Tibial nerve (tissue), 4 donors: Measurements from ENCODE around the gene UBASH3B. TPM values are rescaled to one million over a fixed set of nuclear protein-coding genes. Genes with fewer than 3 reads are reported as not detected.

Experiments used
- DNase-seq, 2 donors: peaks; one replicate each; pipeline ENCODE4 v3.0.0-alpha.2; 2019; ENCODE audit warnings: low spot score in 2 of 2
- H3K27ac ChIP-seq, 4 donors: fragments of 200-600 bp; sonication (generic) in 3 of 4; one replicate each; pipeline ENCODE4 v1.5.1; 2017 to 2019; ENCODE audit warnings: mild to moderate bottlenecking in 1 of 4
- H3K27me3 ChIP-seq, 2 donors: fragments of 200-600 bp; sonication (generic) in 1 of 2; one replicate each; pipeline versions ENCODE4 v1.5.1 to v1.6.0; 2017 to 2019
- H3K36me3 ChIP-seq, 3 donors: fragments of 200-600 bp; sonication (generic); one replicate each; pipeline ENCODE4 v1.5.1; 2018 to 2019
- H3K4me1 ChIP-seq, 4 donors: fragments of 200-600 bp; sonication (generic) in 3 of 4; one replicate each; pipeline ENCODE4 v1.5.1; 2017 to 2019
- H3K4me3 ChIP-seq, 4 donors: fragments of 200-600 bp; sonication (generic) in 3 of 4; one replicate each; pipeline ENCODE4 v1.5.1; 2017 to 2019; ENCODE audit warnings: mild to moderate bottlenecking in 1 of 4, moderate library complexity in 1 of 4
- H3K9me3 ChIP-seq, 4 donors: fragments of 200-600 bp; sonication (generic) in 3 of 4; one replicate each; pipeline ENCODE4 v1.5.1; 2017 to 2019
- CTCF ChIP-seq, 5 experiments: fragments of 200-600 bp in 3 of 5; fragments of 450-650 bp in 2 of 5; sonication (generic) in 3 of 5; IDR thresholded peaks; one replicate each; pipeline ENCODE4 v1.5.1; 2016 to 2019; ENCODE audit warnings: antibody characterized with exemption in 5 of 5, mild to moderate bottlenecking in 3 of 5, moderate library complexity in 2 of 5
- EP300 ChIP-seq, 2 donors: sonication (generic); formaldehyde crosslinking; IDR thresholded peaks; one replicate each; pipeline ENCODE4 v1.6.1; 2017; ENCODE audit warnings: antibody characterized with exemption in 2 of 2, mild to moderate bottlenecking in 1 of 2
- POLR2A ChIP-seq, 2 donors: fragments of 450-650 bp; IDR thresholded peaks; one replicate each; pipeline ENCODE4 v1.6.1; 2017; ENCODE audit warnings: antibody characterized with exemption in 2 of 2, mild to moderate bottlenecking in 2 of 2, moderate library complexity in 2 of 2
- WGBS, 2 donors: methylation state at CpG; one replicate each; pipeline ENCODE4 v1.1.5; 2018; 5-methylcytosine and 5-hydroxymethylcytosine counted together
- total RNA-seq, 4 donors: library from RNA; depleted of rRNA; stranded (reverse); fragments of >200 nt; gene quantifications; one replicate each; pipeline ENCODE4 v1.1.0, GENCODE V29; 2016

The UBASH3B gene
- total RNA-seq, 4 donors from 2014 or later: 0.66 to 5.1 (median 1.8) TPM

- WGBS, 2 donors: 74 to 86% methylated on average over 6 of the region's 6 CpGs
- TF ChIP-seq CTCF (IDR thresholded peaks at IDR 0.05) (no peak), EP300 (IDR thresholded peaks at IDR 0.05) (no peak), POLR2A (IDR thresholded peaks at IDR 0.05) (no peak)
- no peak overlapping the region for H3K27ac ChIP-seq
- peaks cover 0 to 5% (median 0%) of the 10 kb centered on the region in 4 donors for H3K4me1 ChIP-seq
- H3K9me3 ChIP-seq: peaks cover 0 to 6% (median 0%) of the 10 kb centered on the region in 4 donors
- DNase-seq: no peak
- H3K27me3 ChIP-seq: no peaks in the 10 kb centered on the region
- no peak overlapping the region for H3K4me3 ChIP-seq
- no peaks in the 10 kb centered on the region for H3K36me3 ChIP-seq
Measured at GRCh38 chr11:122668562-122669090, 13.1 kb downstream of the UBASH3B start.

- DNase-seq: no peak
- no peaks in the 10 kb centered on the region for H3K36me3 ChIP-seq
- H3K9me3 ChIP-seq: peaks cover 0 to 6% (median 0%) of the 10 kb centered on the region in 4 donors
- TF ChIP-seq CTCF (IDR thresholded peaks at IDR 0.05) (no peak), POLR2A (IDR thresholded peaks at IDR 0.05) (no peak), EP300 (IDR thresholded peaks at IDR 0.05) (no peak)
- no peaks in the 10 kb centered on the region for H3K27me3 ChIP-seq
- WGBS, 2 donors: 100% methylated on average over 1 of the region's 1 CpG
- no peak overlapping the region for H3K4me3 ChIP-seq
- peaks cover 0 to 5% (median 0%) of the 10 kb centered on the region in 4 donors for H3K4me1 ChIP-seq
- no peak overlapping the region for H3K27ac ChIP-seq
Measured at GRCh38 chr11:122670131-122670530, 14.6 kb downstream of the UBASH3B start.

- 65 to 72% methylated on average over 10 to 12 of the region's 12 CpGs for WGBS, 2 donors
- Histone ChIP-seq H3K27me3 (no peaks in the 10 kb centered on the region), H3K9me3 (peaks cover 0 to 6% (median 0%) of the 10 kb centered on the region in 4 donors), H3K27ac (no peak overlapping the region), H3K36me3 (no peaks in the 10 kb centered on the region), H3K4me1 (no peaks in the 10 kb centered on the region), H3K4me3 (no peak overlapping the region)
- no peak for TF ChIP-seq CTCF (IDR thresholded peaks at IDR 0.05)
- no peak for TF ChIP-seq EP300 (IDR thresholded peaks at IDR 0.05)
- no peak for TF ChIP-seq POLR2A (IDR thresholded peaks at IDR 0.05)
- DNase-seq: no peak
Measured at GRCh38 chr11:122671400-122671891, 15.9 kb downstream of the UBASH3B start.

- peak in 1 of 2 donors; percentile 30 for DNase-seq
- no peaks in the 10 kb centered on the region for H3K36me3 ChIP-seq
- peaks cover 0 to 6% (median 0%) of the 10 kb centered on the region in 4 donors for H3K9me3 ChIP-seq
- H3K4me1 ChIP-seq: no peaks in the 10 kb centered on the region
- no peak overlapping the region for H3K27ac ChIP-seq
- no peak overlapping the region for H3K4me3 ChIP-seq
- H3K27me3 ChIP-seq: no peaks in the 10 kb centered on the region
- TF ChIP-seq POLR2A (IDR thresholded peaks at IDR 0.05) (no peak), EP300 (IDR thresholded peaks at IDR 0.05) (peak in 1 of 2 donors; percentile 51), CTCF (IDR thresholded peaks at IDR 0.05) (no peak)
- WGBS, 2 donors: 93 to 100% methylated on average over 1 to 4 of the region's 4 CpGs
Measured at GRCh38 chr11:122672892-122673291, 17.4 kb downstream of the UBASH3B start.

GRCh38 chr11:122673701-122674100 is 18.2 kb downstream of the UBASH3B start:
- Histone ChIP-seq H3K27ac (no peak overlapping the region), H3K4me1 (no peaks in the 10 kb centered on the region), H3K9me3 (peaks cover 0 to 6% (median 0%) of the 10 kb centered on the region in 4 donors), H3K4me3 (no peak overlapping the region), H3K36me3 (no peaks in the 10 kb centered on the region), H3K27me3 (no peaks in the 10 kb centered on the region)
- DNase-seq: no peak
- TF ChIP-seq POLR2A (IDR thresholded peaks at IDR 0.05) (no peak), CTCF (IDR thresholded peaks at IDR 0.05) (no peak), EP300 (IDR thresholded peaks at IDR 0.05) (no peak)
